Calu3 (cell line): Measurements from ENCODE around the gene XRN2. TPM values are rescaled to one million over a fixed set of nuclear protein-coding genes. Genes with fewer than 3 reads are reported as not detected.

Source experiments
- BruUV-seq: library from RNA; stranded (reverse); fragments of 400-500 nt; replicated peaks from 2 replicates; lab custom pipeline; 2021; lab: Mats Ljungman, UMichigan
- CTCF ChIA-PET: fragments of 300-600 bp; sonication (Branson Sonifier 250); formaldehyde crosslinking; loops from one replicate; lab custom pipeline; 2022; ENCODE audit warnings: antibody characterized with exemption; lab: Charles Lee
- DNase-seq: peaks from one replicate; pipeline ENCODE4 v3.0.0; 2022
- H3K27ac Mint-ChIP-seq: one replicate; pipeline ENCODE4 v1.8.0; 2022; ENCODE audit warnings: mixed read lengths; ENCODE audit not compliant: unreplicated experiment
- H3K27me3 Mint-ChIP-seq: one replicate; pipeline ENCODE4 v1.8.0; 2022; ENCODE audit warnings: mixed read lengths; ENCODE audit not compliant: unreplicated experiment
- H3K36me3 Mint-ChIP-seq: one replicate; pipeline ENCODE4 v1.8.0; 2022; ENCODE audit warnings: mild to moderate bottlenecking, moderate library complexity, mixed read lengths; ENCODE audit not compliant: insufficient read depth, unreplicated experiment
- H3K4me1 Mint-ChIP-seq: one replicate; pipeline ENCODE4 v1.8.0; 2022; ENCODE audit warnings: mild to moderate bottlenecking, low read depth, mixed read lengths; ENCODE audit not compliant: unreplicated experiment
- H3K4me3 Mint-ChIP-seq: one replicate; pipeline ENCODE4 v1.8.0; 2022; ENCODE audit warnings: mild to moderate bottlenecking, low read depth, moderate library complexity, mixed read lengths; ENCODE audit not compliant: unreplicated experiment
- H3K9me3 Mint-ChIP-seq: one replicate; pipeline ENCODE4 v1.8.0; 2022; ENCODE audit warnings: low read depth, mixed read lengths; ENCODE audit not compliant: unreplicated experiment
- CTCF ChIP-seq: fragments of 200-600 bp; IDR thresholded peaks from one replicate; pipeline ENCODE4 v1.8.0; 2022; ENCODE audit warnings: antibody characterized with exemption; ENCODE audit not compliant: unreplicated experiment
- intact Hi-C: fragments of 100-400 bp; cut with micrococcal nuclease; formaldehyde crosslinking; loops from one replicate; pipeline ENCODE4 v1.10.0; 2022; ENCODE audit not compliant: unreplicated experiment
- total RNA-seq: library from RNA; stranded (reverse); gene quantifications from 2 replicates; pipeline ENCODE4 v1.2.3, GENCODE V29; 2022

Gene XRN2
- total RNA-seq, 1 experiment from 2014 or later = 24.7 TPM

- Mint-ChIP-seq H3K27ac (no peak overlapping the region), H3K9me3 (no peaks in the 10 kb centered on the region), H3K4me1 (no peaks in the 10 kb centered on the region), H3K36me3 (no peaks in the 10 kb centered on the region), H3K4me3 (no peak overlapping the region), H3K27me3 (no peaks in the 10 kb centered on the region)
- DNase-seq = no peak
- CTCF ChIA-PET = no interaction called here
- BruUV-seq = no TSS peak
- TF ChIP-seq CTCF = no peak
- intact Hi-C loops = no loop called here
These were observed 16.4 kb upstream of the XRN2 start for GRCh38 chr20:21286775-21287174.

- Mint-ChIP-seq H3K4me3 (no peak overlapping the region), H3K27me3 (no peaks in the 10 kb centered on the region), H3K36me3 (no peaks in the 10 kb centered on the region), H3K4me1 (no peaks in the 10 kb centered on the region), H3K9me3 (no peaks in the 10 kb centered on the region), H3K27ac (no peak overlapping the region)
- no peak for DNase-seq
- intact Hi-C loops = no loop called here
- CTCF ChIA-PET = no interaction called here
- BruUV-seq = no TSS peak
- TF ChIP-seq CTCF = no peak
These were observed 14.4 kb upstream of the XRN2 start for GRCh38 chr20:21288587-21289370.

- BruUV-seq = no TSS peak
- Mint-ChIP-seq H3K27me3 (no peaks in the 10 kb centered on the region), H3K27ac (no peak overlapping the region), H3K36me3 (no peaks in the 10 kb centered on the region), H3K9me3 (no peaks in the 10 kb centered on the region), H3K4me3 (no peak overlapping the region), H3K4me1 (no peaks in the 10 kb centered on the region)
- no peak for DNase-seq
- no peak for TF ChIP-seq CTCF
- intact Hi-C loops = no loop called here
- CTCF ChIA-PET = no interaction called here
These were observed 13.5 kb upstream of the XRN2 start for GRCh38 chr20:21289651-21290050.

- intact Hi-C loops = no loop called here
- DNase-seq = no peak
- no peaks in the 10 kb centered on the region for H3K36me3 Mint-ChIP-seq
- no peak for TF ChIP-seq CTCF
- H3K4me1 Mint-ChIP-seq = no peaks in the 10 kb centered on the region
- H3K27ac Mint-ChIP-seq = no peak overlapping the region
- CTCF ChIA-PET = no interaction called here
- no peak overlapping the region for H3K4me3 Mint-ChIP-seq
- no peaks in the 10 kb centered on the region for H3K9me3 Mint-ChIP-seq
- H3K27me3 Mint-ChIP-seq = no peaks in the 10 kb centered on the region
- no TSS peak for BruUV-seq
These were observed 12.1 kb upstream of the XRN2 start for GRCh38 chr20:21291026-21291425.
